ENCODE measurements around the gene CHAC1.
"Not testable (repeated sequence)": the region's sequence is repeated elsewhere in the genome, so short reads cannot be mapped to it uniquely, and the experiment has no call there.

The CHAC1 gene

GRCh38 chr15:40960151-40960885 lies 7.0 kb downstream of the CHAC1 start:
- no peaks in the 10 kb centered on the region for H3K36me3 ChIP-seq (ENCODE audit: insufficient read depth, low read length)
- H3K27me3 ChIP-seq (ENCODE audit: insufficient read depth, low read length) = no peaks in the 10 kb centered on the region
- H3K4me3 ChIP-seq (ENCODE audit: low read depth, low read length) = no peak overlapping the region
- no peak overlapping the region for H2AFZ ChIP-seq (ENCODE audit: low read length, unreplicated experiment)
- H3K4me1 ChIP-seq (ENCODE audit: control insufficient read depth, insufficient read depth, low read length, unreplicated experiment) = no peaks in the 10 kb centered on the region
- no peaks in the 10 kb centered on the region for H3K79me2 ChIP-seq (ENCODE audit: control insufficient read depth, insufficient read depth, low read length, unreplicated experiment)
- H3K27ac ChIP-seq (ENCODE audit: low read depth, low read length) = no peak overlapping the region

DNA sequence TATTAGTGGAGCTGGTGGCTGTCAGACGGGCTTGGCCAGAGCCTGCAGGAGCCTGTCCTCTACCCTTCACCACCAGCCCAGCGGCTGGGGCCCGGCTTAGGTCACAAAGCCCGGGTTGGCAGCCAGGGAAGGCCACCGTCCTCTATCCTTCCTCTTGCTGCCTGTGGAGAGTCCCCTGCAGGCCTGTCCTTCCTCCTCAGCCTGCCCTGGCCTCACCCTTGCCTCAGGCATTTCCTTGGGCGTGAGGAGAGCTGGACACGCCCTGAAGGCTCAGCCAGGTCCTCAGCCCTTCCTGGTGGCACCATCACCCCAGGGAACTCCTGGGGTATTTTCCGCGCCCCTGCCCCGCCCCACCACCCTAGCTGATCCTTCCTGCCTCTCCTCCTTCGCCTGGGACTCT lies 7.7 kb downstream of the CHAC1 start:
- H3K79me2 ChIP-seq (ENCODE audit: control insufficient read depth, insufficient read depth, low read length, unreplicated experiment) = no peaks in the 10 kb centered on the region
- H2AFZ ChIP-seq (ENCODE audit: low read length, unreplicated experiment) = no peak overlapping the region
- H3K36me3 ChIP-seq (ENCODE audit: insufficient read depth, low read length) = no peaks in the 10 kb centered on the region
- H3K27me3 ChIP-seq (ENCODE audit: insufficient read depth, low read length) = no peaks in the 10 kb centered on the region
- no peak overlapping the region for H3K4me3 ChIP-seq (ENCODE audit: low read depth, low read length)
- H3K27ac ChIP-seq (ENCODE audit: low read depth, low read length) = no peak overlapping the region
- no peaks in the 10 kb centered on the region for H3K4me1 ChIP-seq (ENCODE audit: control insufficient read depth, insufficient read depth, low read length, unreplicated experiment)

- H3K4me3 ChIP-seq (ENCODE audit: low read depth, low read length); H3K27ac ChIP-seq (ENCODE audit: low read depth, low read length); H3K27me3 ChIP-seq (ENCODE audit: insufficient read depth, low read length); H2AFZ ChIP-seq (ENCODE audit: low read length, unreplicated experiment); H3K4me1 ChIP-seq (ENCODE audit: control insufficient read depth, insufficient read depth, low read length, unreplicated experiment); H3K36me3 ChIP-seq (ENCODE audit: insufficient read depth, low read length); H3K79me2 ChIP-seq (ENCODE audit: control insufficient read depth, insufficient read depth, low read length, unreplicated experiment): not testable (repeated sequence)
Observed at GRCh38 chr15:40961740-40962139, 8.5 kb downstream of the CHAC1 start.

DNA sequence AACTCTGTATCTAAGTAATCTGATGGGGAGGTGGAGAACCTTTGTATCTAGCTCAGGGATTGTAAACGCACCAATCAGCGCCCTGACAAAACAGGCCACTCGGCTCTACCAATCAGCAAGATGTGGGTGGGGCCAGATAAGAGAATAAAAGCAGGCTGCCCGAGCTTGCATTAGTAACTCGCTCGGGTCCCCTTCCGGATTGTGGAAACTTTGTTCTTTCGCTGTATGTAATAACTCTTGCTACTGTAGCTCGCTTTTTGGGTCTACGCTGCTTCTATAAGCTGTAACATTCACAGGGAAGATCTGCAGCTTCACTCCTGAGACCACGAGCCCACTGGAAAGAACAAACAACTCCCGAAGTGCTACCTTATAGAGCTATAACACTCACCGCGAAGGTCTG lies 9.0 kb downstream of the CHAC1 start:
- H3K27me3 ChIP-seq (ENCODE audit: insufficient read depth, low read length); H2AFZ ChIP-seq (ENCODE audit: low read length, unreplicated experiment); H3K36me3 ChIP-seq (ENCODE audit: insufficient read depth, low read length); H3K27ac ChIP-seq (ENCODE audit: low read depth, low read length); H3K4me3 ChIP-seq (ENCODE audit: low read depth, low read length); H3K79me2 ChIP-seq (ENCODE audit: control insufficient read depth, insufficient read depth, low read length, unreplicated experiment); H3K4me1 ChIP-seq (ENCODE audit: control insufficient read depth, insufficient read depth, low read length, unreplicated experiment): not testable (repeated sequence)

- H3K4me3 ChIP-seq (ENCODE audit: low read depth, low read length) = no peak overlapping the region
- H2AFZ ChIP-seq (ENCODE audit: low read length, unreplicated experiment) = no peak overlapping the region
- no peaks in the 10 kb centered on the region for H3K36me3 ChIP-seq (ENCODE audit: insufficient read depth, low read length)
- no peak overlapping the region for H3K27ac ChIP-seq (ENCODE audit: low read depth, low read length)
- no peaks in the 10 kb centered on the region for H3K27me3 ChIP-seq (ENCODE audit: insufficient read depth, low read length)
- H3K79me2 ChIP-seq (ENCODE audit: control insufficient read depth, insufficient read depth, low read length, unreplicated experiment) = no peaks in the 10 kb centered on the region
- no peaks in the 10 kb centered on the region for H3K4me1 ChIP-seq (ENCODE audit: control insufficient read depth, insufficient read depth, low read length, unreplicated experiment)
Observed at GRCh38 chr15:40963201-40963600, 9.9 kb downstream of the CHAC1 start.

DNA sequence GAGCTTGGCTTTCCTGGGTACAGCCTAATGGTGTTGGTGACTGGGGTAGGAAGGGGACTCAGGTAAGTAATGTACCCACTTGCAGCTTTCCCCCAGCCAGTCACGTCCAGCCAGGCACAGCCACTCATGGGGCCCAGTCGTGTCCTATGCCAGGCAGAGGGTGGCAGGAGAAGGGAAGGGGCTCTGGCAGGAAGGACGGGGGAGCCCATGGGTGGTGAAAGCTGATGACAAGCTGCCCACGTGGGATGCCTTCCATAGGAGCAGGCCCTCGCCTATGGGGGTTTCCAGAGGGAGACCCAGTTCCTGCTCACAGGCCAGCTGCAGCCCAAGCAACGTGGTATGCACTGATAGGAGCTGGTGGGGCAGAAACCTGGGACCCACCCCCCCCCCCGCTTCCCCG lies 10.7 kb downstream of the CHAC1 start:
- H3K27me3 ChIP-seq (ENCODE audit: insufficient read depth, low read length) = no peaks in the 10 kb centered on the region
- no peaks in the 10 kb centered on the region for H3K79me2 ChIP-seq (ENCODE audit: control insufficient read depth, insufficient read depth, low read length, unreplicated experiment)
- no peak overlapping the region for H3K27ac ChIP-seq (ENCODE audit: low read depth, low read length)
- no peaks in the 10 kb centered on the region for H3K4me1 ChIP-seq (ENCODE audit: control insufficient read depth, insufficient read depth, low read length, unreplicated experiment)
- H2AFZ ChIP-seq (ENCODE audit: low read length, unreplicated experiment) = no peak overlapping the region
- no peak overlapping the region for H3K4me3 ChIP-seq (ENCODE audit: low read depth, low read length)
- H3K36me3 ChIP-seq (ENCODE audit: insufficient read depth, low read length) = no peaks in the 10 kb centered on the region

DNA sequence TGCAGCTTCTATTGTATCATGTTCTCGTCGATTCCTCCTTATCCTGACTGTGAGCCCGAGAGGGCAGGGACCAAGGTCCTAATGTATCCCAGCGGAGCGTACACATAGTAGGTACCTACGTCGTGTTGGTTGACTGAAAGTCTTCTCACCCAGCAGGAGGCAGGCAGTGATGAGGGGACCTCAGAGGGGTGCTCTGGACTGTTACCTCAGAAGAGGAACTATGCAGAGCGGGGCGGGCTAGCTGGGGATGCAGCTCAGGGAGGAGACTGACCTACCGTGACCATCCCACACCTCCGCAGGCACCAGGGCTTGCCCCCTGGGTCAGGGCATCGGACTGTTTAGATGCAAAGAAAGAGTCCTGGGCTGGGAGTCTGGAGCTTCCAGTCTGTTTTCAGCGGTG lies 11.4 kb downstream of the CHAC1 start:
- H3K79me2 ChIP-seq (ENCODE audit: control insufficient read depth, insufficient read depth, low read length, unreplicated experiment) = no peaks in the 10 kb centered on the region
- no peaks in the 10 kb centered on the region for H3K36me3 ChIP-seq (ENCODE audit: insufficient read depth, low read length)
- H2AFZ ChIP-seq (ENCODE audit: low read length, unreplicated experiment) = no peak overlapping the region
- H3K4me3 ChIP-seq (ENCODE audit: low read depth, low read length) = no peak overlapping the region
- H3K4me1 ChIP-seq (ENCODE audit: control insufficient read depth, insufficient read depth, low read length, unreplicated experiment) = no peaks in the 10 kb centered on the region
- H3K27me3 ChIP-seq (ENCODE audit: insufficient read depth, low read length) = no peaks in the 10 kb centered on the region
- H3K27ac ChIP-seq (ENCODE audit: low read depth, low read length) = no peak overlapping the region

DNA sequence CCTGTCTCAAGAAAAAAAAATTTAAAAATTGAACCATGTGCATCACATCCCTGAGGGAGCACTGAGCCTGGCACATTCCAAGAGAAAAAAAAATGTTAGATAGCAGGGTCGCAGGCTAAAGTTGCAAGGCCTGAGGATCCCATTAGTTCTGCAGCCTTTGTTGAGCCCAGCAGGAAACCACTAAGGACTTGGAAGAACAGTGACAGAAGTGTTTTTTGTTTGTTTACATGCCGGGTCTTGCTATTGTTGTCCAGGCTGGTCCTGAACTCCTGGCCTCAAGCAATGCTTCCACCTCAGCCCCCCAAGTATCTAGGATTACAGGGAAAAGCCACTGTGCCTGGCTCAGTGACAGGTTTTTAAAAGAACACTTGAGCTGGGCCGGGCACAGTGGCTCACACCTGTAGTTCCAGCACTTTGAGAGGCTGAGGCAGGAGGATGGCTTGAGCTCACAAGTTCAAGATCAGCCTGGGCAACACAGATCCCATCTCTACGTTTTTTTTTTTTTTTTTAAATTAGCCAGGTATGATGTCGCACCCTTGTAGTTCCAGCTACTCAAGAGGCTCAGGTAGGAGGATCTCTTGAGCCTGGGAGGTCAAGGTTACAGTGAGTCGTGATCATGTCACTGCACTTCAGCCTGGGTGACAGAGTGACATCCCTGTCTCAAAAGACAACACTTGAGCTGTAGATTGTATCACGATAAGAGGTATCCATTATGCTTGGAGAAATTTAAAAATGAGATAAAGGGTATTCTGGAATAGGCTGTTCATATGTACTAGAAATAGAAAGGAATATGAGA lies 15.2 kb downstream of the CHAC1 start:
- Histone ChIP-seq H3K36me3 (ENCODE audit: insufficient read depth, low read length) (no peaks in the 10 kb centered on the region), H3K4me1 (ENCODE audit: control insufficient read depth, insufficient read depth, low read length, unreplicated experiment) (peaks cover 14% of the 10 kb centered on the region), H3K27me3 (ENCODE audit: insufficient read depth, low read length) (no peaks in the 10 kb centered on the region), H3K27ac (ENCODE audit: low read depth, low read length) (no peak overlapping the region), H3K79me2 (ENCODE audit: control insufficient read depth, insufficient read depth, low read length, unreplicated experiment) (no peaks in the 10 kb centered on the region), H2AFZ (ENCODE audit: low read length, unreplicated experiment) (no peak overlapping the region), H3K4me3 (ENCODE audit: low read depth, low read length) (no peak overlapping the region)

- peaks cover 14% of the 10 kb centered on the region for H3K4me1 ChIP-seq (ENCODE audit: control insufficient read depth, insufficient read depth, low read length, unreplicated experiment)
- H3K36me3 ChIP-seq (ENCODE audit: insufficient read depth, low read length) = no peaks in the 10 kb centered on the region
- no peak overlapping the region for H2AFZ ChIP-seq (ENCODE audit: low read length, unreplicated experiment)
- H3K27ac ChIP-seq (ENCODE audit: low read depth, low read length) = no peak overlapping the region
- H3K79me2 ChIP-seq (ENCODE audit: control insufficient read depth, insufficient read depth, low read length, unreplicated experiment) = no peaks in the 10 kb centered on the region
- H3K4me3 ChIP-seq (ENCODE audit: low read depth, low read length) = no peak overlapping the region
- H3K27me3 ChIP-seq (ENCODE audit: insufficient read depth, low read length) = no peaks in the 10 kb centered on the region
Observed at GRCh38 chr15:40969363-40969762, 16.1 kb downstream of the CHAC1 start.

GRCh38 chr15:40974879-40975278 lies 21.6 kb downstream of the CHAC1 start:
- Histone ChIP-seq H3K4me1 (ENCODE audit: control insufficient read depth, insufficient read depth, low read length, unreplicated experiment) (peaks cover 14% of the 10 kb centered on the region), H3K27ac (ENCODE audit: low read depth, low read length) (no peak overlapping the region), H3K4me3 (ENCODE audit: low read depth, low read length) (no peak overlapping the region), H3K79me2 (ENCODE audit: control insufficient read depth, insufficient read depth, low read length, unreplicated experiment) (no peaks in the 10 kb centered on the region), H2AFZ (ENCODE audit: low read length, unreplicated experiment) (no peak overlapping the region), H3K27me3 (ENCODE audit: insufficient read depth, low read length) (no peaks in the 10 kb centered on the region), H3K36me3 (ENCODE audit: insufficient read depth, low read length) (peaks cover 14% of the 10 kb centered on the region; the same call in 1 of the 2 replicates)

DNA sequence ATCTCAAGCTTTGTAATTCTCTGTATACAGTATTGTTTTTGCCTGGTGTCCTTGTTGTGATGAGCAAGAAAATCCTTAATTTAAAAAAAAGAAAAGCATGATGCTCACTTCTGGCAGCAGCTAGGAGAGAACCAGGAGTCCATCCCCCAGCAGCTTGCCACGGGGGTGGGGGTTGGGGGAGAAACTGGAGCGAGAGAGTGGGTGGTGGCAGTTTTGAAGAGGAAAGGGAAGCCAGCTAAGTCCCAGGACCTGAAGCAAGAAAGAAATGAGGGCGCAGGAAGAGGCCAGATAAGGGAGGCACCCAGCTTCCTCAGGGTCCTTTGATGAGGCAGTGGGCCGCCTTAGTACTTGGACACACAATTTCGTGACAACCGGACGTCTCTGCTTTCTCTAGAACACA lies 23.5 kb downstream of the CHAC1 start:
- H3K27ac ChIP-seq (ENCODE audit: low read depth, low read length) = no peak overlapping the region
- H3K4me3 ChIP-seq (ENCODE audit: low read depth, low read length) = no peak overlapping the region
- H3K4me1 ChIP-seq (ENCODE audit: control insufficient read depth, insufficient read depth, low read length, unreplicated experiment) = peaks cover 10% of the 10 kb centered on the region
- peaks cover 20% of the 10 kb centered on the region; the same call in 1 of the 2 replicates for H3K36me3 ChIP-seq (ENCODE audit: insufficient read depth, low read length)
- no peaks in the 10 kb centered on the region for H3K79me2 ChIP-seq (ENCODE audit: control insufficient read depth, insufficient read depth, low read length, unreplicated experiment)
- H2AFZ ChIP-seq (ENCODE audit: low read length, unreplicated experiment) = no peak overlapping the region
- H3K27me3 ChIP-seq (ENCODE audit: insufficient read depth, low read length) = no peaks in the 10 kb centered on the region
